CD4-positive, alpha-beta T cell treated with Interferon gamma for 1 hour (primary cell): ENCODE data around the gene LBP.
"Not testable (repeated sequence)": the region's sequence is repeated elsewhere in the genome, so short reads cannot be mapped to it uniquely, and the experiment has no call there.

ENCODE experiments used
- DNase-seq: peaks from one replicate; pipeline ENCODE4 v3.0.0-alpha.2; 2020

The LBP gene

GRCh38 chr20:38402816-38403215, 56.5 kb downstream of the LBP start:
- DNase-seq = no peak

DNA sequence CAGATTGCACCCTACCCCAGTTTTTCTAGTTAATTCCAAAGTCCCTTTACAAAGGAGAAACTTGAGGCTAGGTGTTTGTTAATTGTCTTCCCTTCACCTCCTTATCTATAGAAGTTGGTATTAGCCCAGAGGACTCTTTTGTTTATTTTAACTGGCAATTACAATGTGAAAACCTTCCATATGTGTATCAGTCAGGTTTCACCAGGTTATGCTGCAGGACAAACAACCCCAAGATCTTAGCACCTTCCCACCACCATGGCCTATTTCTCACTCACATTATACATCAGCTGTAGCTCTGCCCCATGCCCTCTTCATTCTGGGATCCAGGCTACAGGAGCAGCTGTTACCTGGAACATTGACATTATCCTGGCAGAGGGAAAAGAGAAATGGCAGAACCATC, 57.7 kb downstream of the LBP start:
- DNase-seq = no peak

GRCh38 chr20:38405132-38405531, 58.9 kb downstream of the LBP start:
- no peak for DNase-seq

DNA sequence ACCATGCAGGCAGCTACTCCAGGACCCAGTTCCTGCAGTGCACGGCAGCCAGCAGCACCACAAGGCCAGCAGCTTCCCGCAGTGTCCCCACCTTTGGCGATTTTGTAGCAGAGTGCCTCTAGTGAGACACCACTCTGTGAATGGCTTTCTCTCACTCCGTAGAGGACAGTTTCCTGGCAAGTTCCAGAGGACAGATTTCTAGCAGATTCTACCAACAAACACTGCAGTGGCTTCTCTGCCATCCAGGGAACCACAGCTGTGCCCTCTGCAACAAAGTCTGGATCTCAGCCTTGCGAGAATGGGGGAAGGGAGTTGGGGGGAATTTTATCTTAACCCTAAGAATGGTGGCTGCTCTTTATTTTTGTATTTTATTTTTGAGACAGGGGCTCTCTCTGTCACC, 60.2 kb downstream of the LBP start:
- no peak for DNase-seq

- DNase-seq = no peak
Observed at GRCh38 chr20:38407321-38407720, 61.0 kb downstream of the LBP start.

- not testable (repeated sequence) for DNase-seq
Observed at GRCh38 chr20:38407822-38408221, 61.5 kb downstream of the LBP start.

- DNase-seq = no peak
Observed at GRCh38 chr20:38412877-38413577, 66.7 kb downstream of the LBP start.

DNA sequence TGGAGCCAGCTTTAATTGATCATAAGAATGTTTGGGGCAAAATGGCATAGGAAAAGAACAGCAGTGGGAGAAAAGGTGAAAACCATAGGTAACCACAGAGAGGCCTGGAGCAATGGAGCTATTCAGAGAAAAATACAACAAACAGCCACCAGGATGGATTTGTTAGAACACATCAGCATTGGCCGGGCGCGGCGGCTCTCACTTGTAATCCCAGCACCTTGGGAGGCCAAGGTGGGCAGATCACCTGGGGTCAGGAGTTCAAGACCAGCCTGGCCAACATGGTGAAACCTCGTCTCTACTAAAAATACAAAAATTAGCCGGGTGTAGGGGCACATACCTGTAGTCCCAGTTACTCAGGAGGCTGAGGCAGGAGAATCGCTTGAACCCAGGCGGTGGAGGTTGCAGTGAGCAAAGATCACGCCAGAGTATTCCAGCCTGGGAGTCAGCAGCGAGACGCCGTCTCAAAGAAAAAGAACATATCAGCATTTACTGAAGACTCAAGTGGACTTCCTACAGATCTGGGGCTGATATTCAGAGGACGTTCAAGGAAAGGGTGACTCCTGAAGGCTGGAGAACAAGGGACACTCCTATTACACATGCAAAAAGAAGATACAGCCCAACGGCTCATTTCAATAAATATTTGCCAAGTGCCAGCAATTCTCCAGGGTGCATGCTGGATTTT, 68.6 kb downstream of the LBP start:
- no peak for DNase-seq

- DNase-seq = no peak
Observed at GRCh38 chr20:38418509-38419204, 72.4 kb downstream of the LBP start.

DNA sequence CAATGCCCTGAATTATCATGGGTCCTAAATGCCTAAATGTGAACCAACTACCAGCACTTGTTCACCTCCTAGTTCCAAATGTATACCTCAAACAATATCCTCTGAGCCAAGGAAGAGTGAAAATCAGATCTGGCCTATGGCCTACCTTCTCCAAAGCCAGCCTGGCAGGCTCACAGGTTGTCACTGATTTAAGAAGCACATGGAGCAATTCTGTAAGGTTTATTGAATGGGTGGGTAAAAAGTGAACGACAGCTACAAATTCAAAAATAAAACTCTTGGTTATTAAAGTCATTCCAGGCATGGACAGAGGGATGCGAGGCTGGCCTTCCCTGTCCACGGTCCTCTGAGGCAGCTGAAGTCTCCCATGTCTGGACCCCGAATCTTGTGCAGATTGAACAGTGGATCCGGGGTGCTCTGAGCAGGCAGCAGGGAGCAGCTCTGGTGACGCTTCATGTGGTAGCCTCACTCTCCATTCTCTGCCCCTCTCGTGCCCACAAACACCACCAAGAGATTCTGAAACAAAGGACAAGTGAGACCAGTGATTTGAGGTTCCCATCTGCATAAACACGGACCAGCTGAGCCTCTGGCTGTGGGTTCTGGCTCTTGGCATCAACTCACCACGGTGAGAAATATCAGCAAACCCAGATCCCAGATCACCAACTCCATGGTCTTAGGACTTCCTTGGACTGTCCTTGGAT, 74.3 kb downstream of the LBP start:
- no peak for DNase-seq

DNA sequence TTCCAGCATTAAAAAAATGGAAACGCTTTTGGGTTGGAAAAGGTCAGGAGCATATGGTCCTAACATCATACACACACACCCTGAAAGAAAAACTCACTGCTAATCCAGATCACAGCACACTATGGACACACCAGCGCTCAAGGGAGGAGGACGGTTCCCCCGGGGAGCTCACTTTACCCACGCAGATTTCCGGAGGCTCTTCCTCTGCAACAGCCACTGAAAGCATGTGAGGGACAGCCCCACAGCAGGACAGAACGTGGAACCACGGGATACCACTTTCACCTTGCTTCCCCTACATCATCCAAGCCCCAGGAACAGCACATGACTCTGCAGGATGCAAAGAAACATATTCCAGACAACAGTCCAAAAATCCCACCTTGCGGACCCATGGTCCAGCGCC, 75.6 kb downstream of the LBP start:
- no peak for DNase-seq

GRCh38 chr20:38423541-38423940, 77.3 kb downstream of the LBP start:
- DNase-seq = no peak

GRCh38 chr20:38424401-38424800, 78.1 kb downstream of the LBP start:
- DNase-seq = no peak

DNA sequence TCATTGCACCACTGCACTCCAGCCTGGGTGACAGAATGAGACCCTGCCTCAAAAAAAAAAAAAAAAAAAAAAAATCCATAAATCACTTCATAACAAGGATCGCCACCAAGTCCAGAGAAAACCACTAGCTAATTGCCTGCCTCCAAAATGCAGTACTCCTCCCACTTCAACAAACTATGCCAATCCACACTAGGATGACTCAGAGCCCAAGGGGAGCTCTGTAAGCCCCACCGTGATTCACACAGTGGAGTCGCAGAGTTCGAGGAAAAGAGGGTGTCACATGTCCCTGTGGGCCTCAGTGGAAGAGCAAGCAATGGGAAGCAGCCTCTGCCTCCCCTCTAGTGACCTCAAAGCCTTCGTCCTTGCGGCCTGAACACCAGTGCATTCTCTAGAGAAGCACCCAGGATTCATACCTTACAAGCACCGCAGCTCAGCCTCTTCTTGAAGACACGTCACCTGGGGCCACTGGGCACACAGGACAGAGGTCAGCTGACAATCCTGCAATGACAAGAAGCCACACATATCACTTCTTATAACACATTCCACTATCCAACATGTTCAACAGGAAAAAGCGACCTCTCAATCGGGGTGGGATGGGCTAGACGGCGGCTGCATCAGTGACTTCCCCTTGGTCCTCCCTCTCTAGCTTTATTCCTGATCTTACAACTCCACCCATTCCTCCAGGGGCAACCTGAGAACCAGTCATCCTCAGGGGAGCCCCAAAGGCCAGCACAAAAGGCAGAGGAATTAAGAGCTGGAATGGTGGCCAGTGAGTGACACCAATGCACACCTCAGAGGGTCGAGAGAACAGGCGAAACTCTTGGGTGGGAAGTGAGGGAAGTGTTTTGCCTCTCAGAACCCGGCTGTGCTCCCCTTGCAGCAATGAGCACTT, 80.0 kb downstream of the LBP start:
- no peak for DNase-seq
